Activated T-helper 1 cell treated with anti-CD3 and anti-CD28 coated beads, Interleukin-2, amount 50 U/mL, for 16 hours (primary cell): Measurements from ENCODE around the gene ZNF48.
A peak's percentile ranks its signal among the peaks of the same experiment; 100 is the strongest.

ENCODE experiments used
- DNase-seq, 2 donors: peaks; one replicate each; pipeline ENCODE4 v3.0.0-alpha.2; 2020; ENCODE audit warnings: low read depth in 1 of 2, low spot score in 1 of 2

Gene ZNF48

GRCh38 chr16:30401768-30402425 lies 6.7 kb downstream of the ZNF48 start:
- no peak for DNase-seq

- no peak for DNase-seq
These were observed 11.5 kb downstream of the ZNF48 start for GRCh38 chr16:30406795-30407101.

- peak; percentile 80 to 88 for DNase-seq
These were observed 12.0 kb downstream of the ZNF48 start, which contains the start of gene ZNF771 for GRCh38 chr16:30407102-30407803. ZNF771 (plus strand) TSS chr16:30407606; CDS start chr16:30408054, 448 bp downstream.

GRCh38 chr16:30407804-30408534 lies 12.7 kb downstream of the ZNF48 start:
- DNase-seq, result no peak

DNA sequence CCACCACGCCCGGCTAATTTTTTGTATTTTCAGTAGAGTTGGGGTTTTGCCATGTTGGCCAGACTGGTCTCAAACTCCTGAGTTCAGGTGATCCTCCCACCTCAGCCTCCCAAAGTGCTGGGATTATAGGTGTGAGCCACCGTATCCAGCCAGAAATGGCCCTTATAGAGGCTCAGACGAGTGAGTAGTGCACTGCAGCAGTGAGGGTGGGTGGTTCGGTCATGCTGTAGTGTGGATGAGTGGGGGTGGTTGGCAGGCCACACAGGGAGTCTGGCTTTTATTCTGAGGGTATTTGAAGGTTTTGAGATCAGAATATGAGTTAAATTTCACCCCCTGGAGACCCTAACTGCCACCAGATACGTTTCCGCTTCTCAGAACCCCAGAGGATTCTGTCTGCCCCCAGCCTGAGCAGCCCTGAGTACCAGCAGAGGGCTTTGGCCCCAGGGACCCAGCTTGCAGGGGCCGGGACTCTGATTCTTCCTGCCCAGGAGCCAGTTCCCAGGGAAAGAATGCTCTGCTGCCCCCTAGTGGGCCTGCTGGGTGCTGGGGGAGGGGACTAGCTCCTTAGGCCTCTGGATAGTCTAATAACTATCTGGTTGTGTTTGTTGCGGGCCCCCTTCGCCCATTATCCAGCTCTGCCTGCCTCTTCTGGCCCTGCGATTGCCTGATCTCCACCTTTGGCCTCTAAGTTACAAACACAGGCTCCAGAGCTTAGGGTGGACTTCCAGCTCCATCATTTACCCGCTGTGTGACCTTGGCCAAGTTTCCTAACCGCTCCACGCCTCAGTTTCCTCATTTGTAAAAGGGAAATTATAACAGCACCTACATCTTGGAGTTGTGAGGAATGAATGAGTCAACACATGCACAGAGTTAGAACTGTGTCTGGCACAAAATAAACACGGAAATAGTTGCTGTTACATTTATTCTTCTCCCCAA lies 14.2 kb downstream of the ZNF48 start:
- peak; percentile 90 to 95 for DNase-seq

- no peak for DNase-seq
These were observed 18.0 kb downstream of the ZNF48 start for GRCh38 chr16:30413112-30413806.

DNA sequence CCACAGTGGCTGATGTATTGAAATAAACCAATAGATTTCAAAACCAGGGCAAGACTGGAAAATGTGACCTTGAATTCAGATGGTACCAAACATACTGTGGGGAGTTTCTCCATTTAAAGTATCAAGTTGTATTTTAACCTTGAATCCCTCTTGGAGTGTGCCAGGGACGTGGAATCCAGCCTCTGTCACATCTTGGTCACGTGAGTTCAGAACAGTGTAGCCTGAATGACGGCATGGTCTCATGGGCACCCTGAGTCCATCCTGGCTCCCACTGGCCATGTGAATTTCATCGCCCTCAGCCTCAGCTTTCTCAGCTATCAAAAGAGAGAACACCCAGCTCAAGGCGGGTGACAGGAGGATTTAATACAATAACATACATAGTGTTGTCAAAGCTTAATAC lies 18.9 kb downstream of the ZNF48 start:
- DNase-seq, result no peak

- DNase-seq, result no peak
These were observed 20.9 kb downstream of the ZNF48 start for GRCh38 chr16:30416047-30416603.

- no peak for DNase-seq
These were observed 21.7 kb downstream of the ZNF48 start for GRCh38 chr16:30416624-30417528.

DNA sequence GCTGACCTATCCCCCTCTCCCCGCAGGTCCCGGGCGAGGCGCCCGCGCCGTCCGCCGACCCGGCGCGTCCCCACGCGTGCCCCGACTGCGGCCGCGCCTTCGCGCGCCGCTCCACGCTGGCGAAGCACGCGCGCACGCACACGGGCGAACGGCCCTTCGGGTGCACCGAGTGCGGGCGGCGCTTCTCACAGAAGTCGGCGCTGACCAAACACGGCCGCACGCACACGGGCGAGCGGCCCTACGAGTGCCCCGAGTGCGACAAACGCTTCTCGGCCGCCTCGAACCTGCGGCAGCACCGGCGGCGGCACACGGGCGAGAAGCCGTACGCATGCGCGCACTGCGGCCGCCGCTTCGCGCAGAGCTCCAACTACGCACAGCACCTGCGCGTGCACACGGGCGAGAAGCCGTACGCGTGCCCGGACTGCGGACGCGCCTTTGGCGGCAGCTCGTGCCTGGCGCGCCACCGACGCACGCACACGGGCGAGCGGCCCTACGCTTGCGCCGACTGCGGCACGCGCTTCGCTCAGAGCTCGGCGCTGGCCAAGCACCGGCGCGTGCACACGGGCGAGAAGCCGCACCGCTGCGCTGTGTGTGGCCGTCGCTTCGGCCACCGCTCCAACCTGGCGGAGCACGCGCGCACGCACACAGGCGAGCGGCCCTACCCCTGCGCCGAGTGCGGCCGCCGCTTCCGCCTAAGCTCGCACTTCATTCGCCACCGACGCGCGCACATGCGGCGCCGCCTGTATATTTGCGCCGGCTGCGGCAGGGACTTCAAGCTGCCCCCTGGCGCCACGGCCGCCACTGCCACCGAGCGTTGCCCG lies 22.5 kb downstream of the ZNF48 start:
- DNase-seq, result peak; percentile 65 to 83

DNA sequence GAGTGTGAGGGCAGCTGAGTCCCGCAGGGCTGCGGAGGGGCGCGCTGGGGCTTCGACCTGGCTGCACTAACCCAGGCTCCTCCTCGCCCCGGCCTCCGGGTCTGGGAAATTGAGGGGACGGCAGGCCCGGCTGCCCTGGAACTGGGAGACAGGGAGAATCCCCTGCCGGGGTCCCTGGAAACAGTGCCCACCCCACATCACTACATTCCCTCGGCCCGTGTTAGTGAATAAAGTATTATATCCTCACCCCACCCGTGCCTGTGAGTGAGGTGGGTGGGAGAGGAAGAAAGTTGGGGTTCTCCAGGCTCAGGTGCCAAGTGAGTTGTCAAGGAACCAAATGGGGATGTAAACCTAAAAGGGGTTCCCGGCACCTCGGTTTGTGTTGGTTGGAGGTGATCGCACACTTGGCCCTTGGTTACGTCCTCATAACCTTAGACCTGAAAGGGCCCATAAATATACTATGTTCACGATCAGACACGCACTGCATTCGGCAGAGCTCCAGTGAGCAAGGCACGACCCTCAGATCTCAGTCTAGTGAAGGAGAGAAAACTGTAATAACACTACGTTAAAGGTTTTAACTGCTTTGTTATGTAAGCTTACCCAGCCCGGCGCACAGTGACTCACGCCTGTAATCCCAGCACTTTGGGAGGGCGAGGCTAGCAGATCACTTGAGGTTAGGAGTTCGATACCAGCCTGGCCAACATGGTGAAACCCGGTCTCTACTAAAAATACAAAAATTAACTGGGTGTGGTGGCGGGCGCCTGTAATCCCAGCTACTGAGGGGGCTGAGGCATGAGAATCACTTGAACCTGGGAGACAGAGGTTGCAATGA lies 23.3 kb downstream of the ZNF48 start:
- no peak for DNase-seq

- DNase-seq, result no peak
These were observed 25.8 kb downstream of the ZNF48 start for GRCh38 chr16:30421010-30421409.

GRCh38 chr16:30428055-30428454 lies 32.8 kb downstream of the ZNF48 start:
- DNase-seq, result no peak

GRCh38 chr16:30429418-30429677 lies 34.1 kb downstream of the ZNF48 start:
- no peak for DNase-seq

- peak; percentile 83 to 91 for DNase-seq
These were observed 34.6 kb downstream of the ZNF48 start, which contains the start of gene DCTPP1 for GRCh38 chr16:30429678-30430427. DCTPP1 (minus strand) TSS chr16:30430030; CDS start chr16:30429980, 50 bp downstream.

DNA sequence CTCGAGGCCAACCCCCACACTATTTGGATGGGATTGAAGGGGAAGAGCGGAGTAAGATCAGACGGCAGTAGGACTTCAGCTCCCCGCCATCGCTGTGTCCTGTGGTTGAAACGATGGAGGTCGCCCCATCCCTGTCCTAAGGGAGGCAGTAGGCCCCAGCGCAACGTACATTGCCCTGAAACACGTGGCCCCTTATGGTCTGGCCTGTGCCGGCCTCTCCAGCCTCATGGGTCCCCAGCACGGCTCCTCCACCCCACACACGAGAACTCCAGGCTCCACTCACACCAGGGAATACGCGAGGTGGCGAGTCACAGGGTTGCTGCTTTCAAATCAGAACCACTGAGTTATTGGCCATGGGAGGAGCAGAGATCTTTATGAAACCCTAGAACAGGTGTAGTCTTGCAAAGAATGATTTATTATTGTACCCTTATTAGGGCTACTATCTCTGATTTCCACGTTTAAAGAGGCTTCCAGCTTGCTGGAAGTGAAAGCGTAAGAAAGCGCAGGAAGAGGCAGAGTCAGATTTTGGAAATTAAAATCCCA lies 35.3 kb downstream of the ZNF48 start:
- DNase-seq, result no peak

DNA sequence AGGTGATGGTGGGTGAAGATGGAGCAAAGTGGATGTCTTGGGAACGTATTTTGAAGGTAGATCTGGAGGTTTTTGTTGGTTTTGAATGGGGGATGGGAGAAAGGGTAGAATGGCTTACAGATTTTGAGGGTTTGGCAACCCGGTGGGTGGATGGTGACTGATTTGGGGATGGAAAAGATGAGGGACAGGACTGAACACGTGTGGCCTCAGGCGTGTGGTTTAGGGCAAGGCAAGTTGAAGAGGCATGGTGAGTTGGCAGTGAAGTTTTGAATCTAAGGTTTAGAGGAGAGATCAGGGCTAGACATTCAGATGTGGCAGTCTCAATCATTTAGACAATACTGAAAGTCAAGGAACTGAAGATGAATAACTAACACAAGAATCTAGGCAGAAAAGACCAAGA lies 39.6 kb downstream of the ZNF48 start:
- DNase-seq, result peak in 1 of 2 donors; percentile 28
